ENCODE results near the gene KLHL29. TPM values are rescaled to one million over a fixed set of nuclear protein-coding genes. Genes with fewer than 3 reads are reported as not detected.

The KLHL29 gene
- polyA plus RNA-seq, 3 donors = 0.03 TPM; not detected in 2

- no peaks in the 10 kb centered on the region for H4K20me1 ChIP-seq (ENCODE audit: insufficient read depth, low read length)
- H2AFZ ChIP-seq (ENCODE audit: insufficient read depth, low read depth, low read length, poor library complexity, severe bottlenecking) = no peak overlapping the region
- no peak overlapping the region for H3K4me3 ChIP-seq (replicated peaks in 1 of 3; ENCODE audit: low read depth in 2 of 3, low read length in 3 of 3)
- H3K36me3 Mint-ChIP-seq = no peaks in the 10 kb centered on the region
- H3K4me3 Mint-ChIP-seq = peak overlapping the region in 1 of 2 donors; percentile 31
- intact Hi-C loops (cut with micrococcal nuclease) = no loop called here
- no peaks in the 10 kb centered on the region for H3K4me1 ChIP-seq (ENCODE audit: control insufficient read depth in 1 of 2, insufficient read depth in 2 of 2, low read length in 2 of 2)
- TF ChIP-seq CTCF (IDR thresholded peaks at IDR 0.05) = no peak
- H3K9me3 ChIP-seq (replicated peaks in 1 of 2; ENCODE audit: control insufficient read depth in 1 of 2, insufficient read depth in 1 of 2, low read length in 2 of 2) = no peaks in the 10 kb centered on the region
- H3K79me2 ChIP-seq (ENCODE audit: insufficient read depth, low read length) = no peaks in the 10 kb centered on the region
- no peaks in the 10 kb centered on the region for H3K4me1 Mint-ChIP-seq
- H3K9ac ChIP-seq (ENCODE audit: insufficient read depth, low read length, poor library complexity, severe bottlenecking) = no peak overlapping the region
- H3K27ac ChIP-seq (ENCODE audit: low read depth in 1 of 2, low read length in 2 of 2) = no peak overlapping the region
- peaks cover 5 to 34% (median 14%) of the 10 kb centered on the region in 3 donors for H3K27me3 Mint-ChIP-seq (ENCODE audit: low read depth in 3 of 3)
- no peak overlapping the region for H3K4me2 ChIP-seq (replicated peaks; ENCODE audit: extremely low read depth, low read length, poor library complexity, severe bottlenecking)
- no peak for DNase-seq
- H3K27me3 ChIP-seq (ENCODE audit: control insufficient read depth in 2 of 2, insufficient read depth in 2 of 2, low read length in 2 of 2) = peaks cover 0 to 6% of the 10 kb centered on the region in 2 donors
- peaks cover 0 to 2% (median 0%) of the 10 kb centered on the region in 7 donors for H3K9me3 Mint-ChIP-seq
- H3K36me3 ChIP-seq (replicated peaks in 1 of 2; ENCODE audit: control insufficient read depth in 1 of 2, insufficient read depth in 2 of 2, low read length in 2 of 2) = no peaks in the 10 kb centered on the region
- H3K27ac Mint-ChIP-seq = peak overlapping the region in 1 of 7 donors; percentile 19
- WGBS (ENCODE audit: insufficient coverage) = 52% methylated on average over 7 of the region's 7 CpGs
These were observed 206.1 kb downstream of the KLHL29 start for GRCh38 chr2:23591111-23591510.

- Histone ChIP-seq H3K36me3 (replicated peaks in 1 of 2; ENCODE audit: control insufficient read depth in 1 of 2, insufficient read depth in 2 of 2, low read length in 2 of 2) (no peaks in the 10 kb centered on the region), H3K4me3 (replicated peaks in 1 of 3; ENCODE audit: low read depth in 2 of 3, low read length in 3 of 3) (no peak overlapping the region), H3K4me2 (replicated peaks; ENCODE audit: extremely low read depth, low read length, poor library complexity, severe bottlenecking) (no peak overlapping the region), H3K9me3 (replicated peaks in 1 of 2; ENCODE audit: control insufficient read depth in 1 of 2, insufficient read depth in 1 of 2, low read length in 2 of 2) (no peaks in the 10 kb centered on the region), H2AFZ (ENCODE audit: insufficient read depth, low read depth, low read length, poor library complexity, severe bottlenecking) (no peak overlapping the region), H3K27me3 (ENCODE audit: control insufficient read depth in 2 of 2, insufficient read depth in 2 of 2, low read length in 2 of 2) (peaks cover 0 to 6% of the 10 kb centered on the region in 2 donors), H3K9ac (ENCODE audit: insufficient read depth, low read length, poor library complexity, severe bottlenecking) (no peak overlapping the region), H4K20me1 (ENCODE audit: insufficient read depth, low read length) (no peaks in the 10 kb centered on the region), H3K79me2 (ENCODE audit: insufficient read depth, low read length) (no peaks in the 10 kb centered on the region), H3K27ac (ENCODE audit: low read depth in 1 of 2, low read length in 2 of 2) (no peak overlapping the region), H3K4me1 (ENCODE audit: control insufficient read depth in 1 of 2, insufficient read depth in 2 of 2, low read length in 2 of 2) (no peaks in the 10 kb centered on the region)
- no peaks in the 10 kb centered on the region for H3K4me1 Mint-ChIP-seq
- H3K9me3 Mint-ChIP-seq = peaks cover 0 to 2% (median 0%) of the 10 kb centered on the region in 7 donors
- intact Hi-C loops (cut with micrococcal nuclease) = no loop called here
- H3K27me3 Mint-ChIP-seq (ENCODE audit: low read depth in 3 of 3) = peaks cover 5 to 30% (median 14%) of the 10 kb centered on the region in 3 donors
- no peaks in the 10 kb centered on the region for H3K36me3 Mint-ChIP-seq
- H3K27ac Mint-ChIP-seq = no peak overlapping the region
- DNase-seq = no peak
- no peak overlapping the region for H3K4me3 Mint-ChIP-seq
- no peak for TF ChIP-seq CTCF (IDR thresholded peaks at IDR 0.05)
- 98% methylated on average over 9 of the region's 9 CpGs for WGBS (ENCODE audit: insufficient coverage)
These were observed 207.2 kb downstream of the KLHL29 start for GRCh38 chr2:23592061-23592685.
